Gastrocnemius medialis (tissue), 4 donors: ENCODE measurements around the gene FANCC.

Experiments
- CTCF ChIP-seq, 5 experiments: fragments of 450-650 bp in 3 of 5; fragments of 200-600 bp in 2 of 5; sonication (generic) in 2 of 5; IDR thresholded peaks in 4 of 5; conservative IDR thresholded peaks in 1 of 5; 1 replicate in 4 of 5; 2 replicates in 1 of 5; pipeline ENCODE4 v1.5.1; 2016 to 2019; ENCODE audit warnings: antibody characterized with exemption in 5 of 5, mild to moderate bottlenecking in 3 of 5, moderate library complexity in 3 of 5
- POLR2A ChIP-seq, 2 donors: fragments of 450-650 bp; IDR thresholded peaks; one replicate each; pipeline ENCODE4 v1.6.1; 2017; ENCODE audit warnings: antibody characterized with exemption in 2 of 2, mild to moderate bottlenecking in 2 of 2, moderate library complexity in 2 of 2

DNA sequence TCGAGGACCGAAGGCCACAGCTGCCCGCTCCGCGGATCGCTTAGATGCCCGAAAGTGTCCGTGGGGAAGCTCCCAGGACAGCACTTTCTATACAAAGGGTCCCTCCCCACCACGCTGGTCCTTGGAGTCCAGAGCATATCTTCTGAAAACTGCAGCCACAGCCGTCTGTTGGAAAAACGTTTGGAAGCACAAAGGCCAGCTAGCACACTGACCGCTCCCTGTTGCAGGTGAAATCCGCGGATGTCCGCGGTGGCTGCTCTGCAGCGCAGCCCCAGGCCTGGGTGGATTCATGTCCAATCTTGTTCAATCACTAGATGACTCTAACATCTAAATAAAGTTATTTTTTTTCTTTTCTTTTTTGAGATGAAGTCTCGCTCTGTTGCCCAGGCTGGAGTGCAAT, 32.8 kb upstream of the FANCC start:
- TF ChIP-seq CTCF (IDR thresholded peaks at IDR 0.05 in 4 of 5, conservative IDR thresholded peaks at IDR 0.05 in 1 of 5) (no peak), POLR2A (IDR thresholded peaks at IDR 0.05) (no peak)
